ENCODE data around the gene GPSM1. TPM values are rescaled to one million over a fixed set of nuclear protein-coding genes. Genes with fewer than 3 reads are reported as not detected.

The GPSM1 gene
- total and polyA plus RNA-seq, 3 donors from 2014 or later, result 33.5 to 101 (median 84.4) TPM

GRCh38 chr9:136290508-136291000 lies 36.8 kb upstream of the GPSM1 start:
- TF ChIP-seq, protein P1, sequence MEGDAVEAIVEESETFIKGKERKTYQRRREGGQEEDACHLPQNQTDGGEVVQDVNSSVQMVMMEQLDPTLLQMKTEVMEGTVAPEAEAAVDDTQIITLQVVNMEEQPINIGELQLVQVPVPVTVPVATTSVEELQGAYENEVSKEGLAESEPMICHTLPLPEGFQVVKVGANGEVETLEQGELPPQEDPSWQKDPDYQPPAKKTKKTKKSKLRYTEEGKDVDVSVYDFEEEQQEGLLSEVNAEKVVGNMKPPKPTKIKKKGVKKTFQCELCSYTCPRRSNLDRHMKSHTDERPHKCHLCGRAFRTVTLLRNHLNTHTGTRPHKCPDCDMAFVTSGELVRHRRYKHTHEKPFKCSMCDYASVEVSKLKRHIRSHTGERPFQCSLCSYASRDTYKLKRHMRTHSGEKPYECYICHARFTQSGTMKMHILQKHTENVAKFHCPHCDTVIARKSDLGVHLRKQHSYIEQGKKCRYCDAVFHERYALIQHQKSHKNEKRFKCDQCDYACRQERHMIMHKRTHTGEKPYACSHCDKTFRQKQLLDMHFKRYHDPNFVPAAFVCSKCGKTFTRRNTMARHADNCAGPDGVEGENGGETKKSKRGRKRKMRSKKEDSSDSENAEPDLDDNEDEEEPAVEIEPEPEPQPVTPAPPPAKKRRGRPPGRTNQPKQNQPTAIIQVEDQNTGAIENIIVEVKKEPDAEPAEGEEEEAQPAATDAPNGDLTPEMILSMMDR (IDR thresholded peaks at IDR 0.05), result no peak
- no peak for TF ChIP-seq POLR2A (IDR thresholded peaks at IDR 0.05)
- intact Hi-C loops (cut with DNase I; ENCODE audit: low total_unique reads), result no loop called here
- H3K27ac ChIP-seq, result no peak overlapping the region
- H3K36me3 ChIP-seq (ENCODE audit: low read depth, missing control alignments), result no peaks in the 10 kb centered on the region
- 84% methylated on average over 21 of the region's 31 CpGs; no CpG with 5 or more reads in 1 of the 2 donors for WGBS, 2 donors
- DNase-seq, result no peak
- no peaks in the 10 kb centered on the region for H3K27me3 ChIP-seq
- H3K9me3 ChIP-seq, result no peaks in the 10 kb centered on the region
- H3K4me3 ChIP-seq, result no peak overlapping the region
- no peaks in the 10 kb centered on the region for H3K4me1 ChIP-seq

GRCh38 chr9:136291306-136292025 lies 35.9 kb upstream of the GPSM1 start:
- intact Hi-C loops (cut with DNase I; ENCODE audit: low total_unique reads), result no loop called here
- Histone ChIP-seq H3K9me3 (no peaks in the 10 kb centered on the region), H3K27ac (no peak overlapping the region), H3K4me1 (no peaks in the 10 kb centered on the region), H3K36me3 (ENCODE audit: low read depth, missing control alignments) (no peaks in the 10 kb centered on the region), H3K4me3 (no peak overlapping the region), H3K27me3 (no peaks in the 10 kb centered on the region)
- DNase-seq, result no peak
- 81 to 85% methylated on average over 4 to 22 of the region's 22 CpGs for WGBS, 2 donors
- TF ChIP-seq, protein P1 (IDR thresholded peaks at IDR 0.05), result no peak
- no peak for TF ChIP-seq POLR2A (IDR thresholded peaks at IDR 0.05)

GRCh38 chr9:136292026-136292538 lies 35.3 kb upstream of the GPSM1 start:
- Histone ChIP-seq H3K27me3 (no peaks in the 10 kb centered on the region), H3K4me3 (no peak overlapping the region), H3K4me1 (no peaks in the 10 kb centered on the region), H3K9me3 (no peaks in the 10 kb centered on the region), H3K36me3 (ENCODE audit: low read depth, missing control alignments) (no peaks in the 10 kb centered on the region), H3K27ac (no peak overlapping the region)
- TF ChIP-seq, protein P1 (IDR thresholded peaks at IDR 0.05), result no peak
- no peak for TF ChIP-seq POLR2A (IDR thresholded peaks at IDR 0.05)
- 91 to 92% methylated on average over 9 to 18 of the region's 19 CpGs for WGBS, 2 donors
- intact Hi-C loops (cut with DNase I; ENCODE audit: low total_unique reads), result no loop called here
- DNase-seq, result no peak

GRCh38 chr9:136292591-136293448 lies 34.5 kb upstream of the GPSM1 start:
- WGBS, 2 donors, result 71 to 93% methylated on average over 3 to 33 of the region's 34 CpGs
- Histone ChIP-seq H3K27ac (no peak overlapping the region), H3K9me3 (no peaks in the 10 kb centered on the region), H3K36me3 (ENCODE audit: low read depth, missing control alignments) (no peaks in the 10 kb centered on the region), H3K4me1 (no peaks in the 10 kb centered on the region), H3K27me3 (no peaks in the 10 kb centered on the region), H3K4me3 (no peak overlapping the region)
- DNase-seq, result no peak
- intact Hi-C loops (cut with DNase I; ENCODE audit: low total_unique reads), result no loop called here
- no peak for TF ChIP-seq POLR2A (IDR thresholded peaks at IDR 0.05)
- TF ChIP-seq, protein P1 (IDR thresholded peaks at IDR 0.05), result no peak
